ENCODE results near the gene GPR52.

The GPR52 gene

GRCh38 chr1:174451408-174451807 is 3.6 kb downstream of the GPR52 start:
- no peak for DNase-seq (ENCODE audit: low read depth)
- H3K4me3 ChIP-seq (ENCODE audit: low read length): no peak overlapping the region
- TF ChIP-seq CTCF (IDR thresholded peaks at IDR 0.05; ENCODE audit: insufficient read depth, low read depth, low read length, missing control alignments): no peak

DNA sequence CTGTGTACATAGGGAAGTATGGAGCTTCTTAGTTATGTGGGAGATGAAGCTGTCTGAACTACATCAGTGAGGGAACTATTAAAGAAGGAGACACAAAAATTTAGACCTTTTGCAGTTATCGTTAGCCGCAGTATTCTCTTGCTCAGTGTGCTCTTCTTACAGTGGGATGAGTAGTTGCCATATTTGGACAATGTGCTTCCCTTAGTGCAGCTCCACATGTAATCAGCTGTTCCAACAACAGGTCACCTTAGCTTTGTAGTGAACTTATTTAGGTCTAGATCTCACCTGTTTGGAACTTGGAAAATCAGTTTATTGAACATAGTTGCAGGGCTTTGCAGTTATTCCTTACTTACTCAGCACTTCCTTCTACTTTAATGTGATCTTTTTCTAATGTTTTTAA is 18.1 kb downstream of the GPR52 start:
- TF ChIP-seq CTCF (IDR thresholded peaks at IDR 0.05; ENCODE audit: insufficient read depth, low read depth, low read length, missing control alignments): no peak
- no peak overlapping the region for H3K4me3 ChIP-seq (ENCODE audit: low read length)
- DNase-seq (ENCODE audit: low read depth): no peak

- no peak overlapping the region for H3K4me3 ChIP-seq (ENCODE audit: low read length)
- no peak for TF ChIP-seq CTCF (IDR thresholded peaks at IDR 0.05; ENCODE audit: insufficient read depth, low read depth, low read length, missing control alignments)
- DNase-seq (ENCODE audit: low read depth): no peak
Measured at GRCh38 chr1:174466607-174467006, 18.8 kb downstream of the GPR52 start.

DNA sequence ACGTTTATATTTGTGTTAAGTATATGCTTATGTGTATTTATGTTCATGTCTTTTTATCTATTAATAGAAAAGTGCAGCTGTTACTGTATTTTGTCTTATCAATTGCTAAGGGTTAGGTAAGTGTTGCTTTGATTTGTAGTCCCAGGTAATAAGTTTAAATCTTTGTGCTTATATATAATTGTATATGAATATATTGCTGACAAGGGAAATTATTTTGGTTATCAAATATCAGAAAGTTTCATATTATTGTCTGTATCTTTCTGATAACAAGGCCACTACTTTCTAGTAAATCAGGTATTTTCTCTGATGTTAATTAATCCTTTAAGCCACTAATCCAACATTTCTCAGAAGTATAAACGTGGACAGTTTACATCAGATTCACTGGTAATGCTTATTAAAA is 21.3 kb downstream of the GPR52 start:
- H3K4me3 ChIP-seq (ENCODE audit: low read length): no peak overlapping the region
- no peak for DNase-seq (ENCODE audit: low read depth)
- TF ChIP-seq CTCF (IDR thresholded peaks at IDR 0.05; ENCODE audit: insufficient read depth, low read depth, low read length, missing control alignments): no peak

- H3K4me3 ChIP-seq (ENCODE audit: low read length): no peak overlapping the region
- no peak for DNase-seq (ENCODE audit: low read depth)
- TF ChIP-seq CTCF (IDR thresholded peaks at IDR 0.05; ENCODE audit: insufficient read depth, low read depth, low read length, missing control alignments): no peak
Measured at GRCh38 chr1:174469687-174470086, 21.9 kb downstream of the GPR52 start.

GRCh38 chr1:174479281-174479680 is 31.5 kb downstream of the GPR52 start:
- DNase-seq (ENCODE audit: low read depth): no peak
- TF ChIP-seq CTCF (IDR thresholded peaks at IDR 0.05; ENCODE audit: insufficient read depth, low read depth, low read length, missing control alignments): no peak
- H3K4me3 ChIP-seq (ENCODE audit: low read length): no peak overlapping the region

- H3K4me3 ChIP-seq (ENCODE audit: low read length): no peak overlapping the region
- no peak for DNase-seq (ENCODE audit: low read depth)
- no peak for TF ChIP-seq CTCF (IDR thresholded peaks at IDR 0.05; ENCODE audit: insufficient read depth, low read depth, low read length, missing control alignments)
Measured at GRCh38 chr1:174480324-174480723, 32.6 kb downstream of the GPR52 start.

All from epithelial cell of esophagus (primary cell).